Neural crest cell (in vitro differentiated cells): ENCODE results near the gene CDK15. TPM values are rescaled to one million over a fixed set of nuclear protein-coding genes. Genes with fewer than 3 reads are reported as not detected.

Experiments used
- DNase-seq: peaks from one replicate; pipeline ENCODE4 v3.0.0; 2021; ENCODE audit warnings: low read depth, mixed read lengths, low spot score
- H3K27ac Mint-ChIP-seq: one replicate; pipeline ENCODE4 v1.8.0; 2021; ENCODE audit warnings: mild to moderate bottlenecking, mixed read lengths; ENCODE audit not compliant: unreplicated experiment
- H3K27me3 Mint-ChIP-seq: 2 replicates; pipeline ENCODE4 v1.8.0; 2021; ENCODE audit warnings: low read depth, mild to moderate bottlenecking, mixed read lengths
- H3K36me3 Mint-ChIP-seq: 2 replicates; pipeline ENCODE4 v1.8.0; 2021; ENCODE audit warnings: low read depth, mild to moderate bottlenecking, mixed read lengths
- H3K4me1 Mint-ChIP-seq: 2 replicates; pipeline ENCODE4 v1.8.0; 2021; ENCODE audit warnings: mixed read lengths
- H3K4me3 Mint-ChIP-seq: one replicate; pipeline ENCODE4 v1.8.0; 2021; ENCODE audit warnings: mild to moderate bottlenecking, mixed read lengths
- H3K9me3 Mint-ChIP-seq: 2 replicates; pipeline ENCODE4 v1.8.0; 2021; ENCODE audit warnings: mixed read lengths
- total RNA-seq: library from RNA; stranded (reverse); gene quantifications from 2 replicates; pipeline ENCODE4 v1.2.1, GENCODE V29; 2021
- TF ChIP-seq, protein P1 (sequence below): fragments of 200-600 bp; sonication (generic); conservative IDR thresholded peaks from 2 replicates; pipeline ENCODE4 v1.5.0; 2021; ENCODE audit warnings: antibody characterized with exemption, mild to moderate bottlenecking

CDK15 gene
- total RNA-seq, 1 donor from 2014 or later: not detected

DNA sequence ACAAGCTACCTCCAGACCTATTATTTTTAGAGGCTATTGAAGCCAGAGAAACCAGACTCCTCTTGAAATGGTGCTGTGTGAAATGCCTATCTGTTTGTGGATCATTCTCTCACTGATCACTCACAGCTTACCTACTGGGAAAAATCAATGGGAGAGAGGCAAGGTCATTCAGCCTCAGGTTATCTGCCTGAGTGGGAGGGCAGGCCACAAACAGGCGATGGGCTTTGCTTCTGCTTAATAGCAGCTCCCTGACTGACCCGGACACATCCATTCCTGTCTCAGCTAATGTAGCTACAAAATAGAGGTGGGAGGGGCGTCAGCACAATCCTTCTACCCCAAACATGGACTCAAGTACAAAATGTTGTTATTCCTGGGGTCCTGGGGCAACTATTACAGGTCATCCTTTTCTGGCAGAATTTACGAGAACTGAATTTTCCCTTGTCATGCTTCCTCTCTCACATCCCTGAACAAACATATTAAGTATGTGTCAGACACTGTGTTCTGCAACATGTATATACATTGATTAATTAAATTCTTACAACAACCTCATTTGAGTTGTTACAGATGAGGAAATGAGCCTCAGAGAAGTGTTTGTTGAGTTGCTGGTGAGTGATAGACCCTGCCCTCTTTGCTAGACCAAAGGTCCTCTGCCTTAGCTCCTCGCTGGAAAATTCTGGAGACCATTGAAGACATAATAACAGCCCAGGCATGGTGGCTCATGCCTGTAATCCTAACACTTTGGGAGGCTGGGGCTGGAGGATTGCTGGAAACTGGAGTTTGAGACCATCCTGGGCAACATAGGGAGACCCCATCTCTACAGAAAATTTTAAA is 60.5 kb downstream of the CDK15 start:
- H3K27me3 Mint-ChIP-seq: no peaks in the 10 kb centered on the region
- H3K9me3 Mint-ChIP-seq: no peaks in the 10 kb centered on the region
- H3K4me3 Mint-ChIP-seq: no peak overlapping the region
- H3K27ac Mint-ChIP-seq: no peak overlapping the region
- H3K4me1 Mint-ChIP-seq: peaks cover 22% of the 10 kb centered on the region
- DNase-seq: no peak
- TF ChIP-seq, protein P1, sequence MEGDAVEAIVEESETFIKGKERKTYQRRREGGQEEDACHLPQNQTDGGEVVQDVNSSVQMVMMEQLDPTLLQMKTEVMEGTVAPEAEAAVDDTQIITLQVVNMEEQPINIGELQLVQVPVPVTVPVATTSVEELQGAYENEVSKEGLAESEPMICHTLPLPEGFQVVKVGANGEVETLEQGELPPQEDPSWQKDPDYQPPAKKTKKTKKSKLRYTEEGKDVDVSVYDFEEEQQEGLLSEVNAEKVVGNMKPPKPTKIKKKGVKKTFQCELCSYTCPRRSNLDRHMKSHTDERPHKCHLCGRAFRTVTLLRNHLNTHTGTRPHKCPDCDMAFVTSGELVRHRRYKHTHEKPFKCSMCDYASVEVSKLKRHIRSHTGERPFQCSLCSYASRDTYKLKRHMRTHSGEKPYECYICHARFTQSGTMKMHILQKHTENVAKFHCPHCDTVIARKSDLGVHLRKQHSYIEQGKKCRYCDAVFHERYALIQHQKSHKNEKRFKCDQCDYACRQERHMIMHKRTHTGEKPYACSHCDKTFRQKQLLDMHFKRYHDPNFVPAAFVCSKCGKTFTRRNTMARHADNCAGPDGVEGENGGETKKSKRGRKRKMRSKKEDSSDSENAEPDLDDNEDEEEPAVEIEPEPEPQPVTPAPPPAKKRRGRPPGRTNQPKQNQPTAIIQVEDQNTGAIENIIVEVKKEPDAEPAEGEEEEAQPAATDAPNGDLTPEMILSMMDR: no peak
- no peaks in the 10 kb centered on the region for H3K36me3 Mint-ChIP-seq

DNA sequence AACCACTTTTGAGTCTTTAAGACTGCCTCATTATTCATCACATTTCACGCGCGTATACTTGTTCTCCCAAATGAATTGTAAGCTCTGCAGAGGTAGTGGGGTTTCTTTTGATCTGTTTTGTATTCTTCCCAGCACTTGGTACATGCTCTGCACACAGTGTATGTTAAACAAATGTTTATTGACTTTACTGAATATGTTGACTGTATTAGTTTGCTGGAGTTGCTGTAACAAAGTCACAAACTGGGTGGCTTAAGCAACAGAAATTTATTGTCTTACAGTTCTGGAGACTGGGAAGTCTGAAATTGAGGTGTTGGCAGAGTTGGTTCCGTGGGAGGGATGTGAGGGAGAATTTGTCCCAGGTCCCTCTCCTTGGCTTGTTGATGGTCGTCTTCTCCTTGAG is 65.1 kb downstream of the CDK15 start:
- H3K27ac Mint-ChIP-seq: no peak overlapping the region
- no peak for DNase-seq
- no peaks in the 10 kb centered on the region for H3K27me3 Mint-ChIP-seq
- H3K4me3 Mint-ChIP-seq: no peak overlapping the region
- H3K36me3 Mint-ChIP-seq: no peaks in the 10 kb centered on the region
- H3K9me3 Mint-ChIP-seq: no peaks in the 10 kb centered on the region
- H3K4me1 Mint-ChIP-seq: peaks cover 31% of the 10 kb centered on the region
- TF ChIP-seq, protein P1: no peak

GRCh38 chr2:201872591-201872990 is 66.3 kb downstream of the CDK15 start:
- Mint-ChIP-seq H3K4me1 (peaks cover 24% of the 10 kb centered on the region), H3K36me3 (no peaks in the 10 kb centered on the region), H3K27ac (no peak overlapping the region), H3K4me3 (no peak overlapping the region), H3K9me3 (no peaks in the 10 kb centered on the region), H3K27me3 (no peaks in the 10 kb centered on the region)
- TF ChIP-seq, protein P1: no peak
- DNase-seq: no peak

GRCh38 chr2:201879996-201880395 is 73.7 kb downstream of the CDK15 start:
- Mint-ChIP-seq H3K4me1 (peaks cover 37% of the 10 kb centered on the region), H3K27ac (no peak overlapping the region), H3K27me3 (peaks cover 6% of the 10 kb centered on the region), H3K4me3 (no peak overlapping the region), H3K9me3 (no peaks in the 10 kb centered on the region), H3K36me3 (no peaks in the 10 kb centered on the region)
- no peak for DNase-seq
- TF ChIP-seq, protein P1: no peak

GRCh38 chr2:201880579-201880978 is 74.2 kb downstream of the CDK15 start:
- no peaks in the 10 kb centered on the region for H3K36me3 Mint-ChIP-seq

More at GRCh38 chr2:201880579-201880978, 74.2 kb downstream of the CDK15 start:
- peaks cover 6% of the 10 kb centered on the region for H3K27me3 Mint-ChIP-seq
- no peak for DNase-seq
- no peak overlapping the region for H3K27ac Mint-ChIP-seq
- no peaks in the 10 kb centered on the region for H3K9me3 Mint-ChIP-seq
- TF ChIP-seq, protein P1: no peak
- no peak overlapping the region for H3K4me3 Mint-ChIP-seq
- peaks cover 37% of the 10 kb centered on the region for H3K4me1 Mint-ChIP-seq
